ENCODE measurements around the gene SPTSSB. TPM values are rescaled to one million over a fixed set of nuclear protein-coding genes. Genes with fewer than 3 reads are reported as not detected.
A peak's percentile ranks its signal among the peaks of the same experiment; 100 is the strongest.

Gene SPTSSB
- total and polyA plus RNA-seq, 2 experiments from 2014 or later: 5.0 to 6.9 TPM

DNA sequence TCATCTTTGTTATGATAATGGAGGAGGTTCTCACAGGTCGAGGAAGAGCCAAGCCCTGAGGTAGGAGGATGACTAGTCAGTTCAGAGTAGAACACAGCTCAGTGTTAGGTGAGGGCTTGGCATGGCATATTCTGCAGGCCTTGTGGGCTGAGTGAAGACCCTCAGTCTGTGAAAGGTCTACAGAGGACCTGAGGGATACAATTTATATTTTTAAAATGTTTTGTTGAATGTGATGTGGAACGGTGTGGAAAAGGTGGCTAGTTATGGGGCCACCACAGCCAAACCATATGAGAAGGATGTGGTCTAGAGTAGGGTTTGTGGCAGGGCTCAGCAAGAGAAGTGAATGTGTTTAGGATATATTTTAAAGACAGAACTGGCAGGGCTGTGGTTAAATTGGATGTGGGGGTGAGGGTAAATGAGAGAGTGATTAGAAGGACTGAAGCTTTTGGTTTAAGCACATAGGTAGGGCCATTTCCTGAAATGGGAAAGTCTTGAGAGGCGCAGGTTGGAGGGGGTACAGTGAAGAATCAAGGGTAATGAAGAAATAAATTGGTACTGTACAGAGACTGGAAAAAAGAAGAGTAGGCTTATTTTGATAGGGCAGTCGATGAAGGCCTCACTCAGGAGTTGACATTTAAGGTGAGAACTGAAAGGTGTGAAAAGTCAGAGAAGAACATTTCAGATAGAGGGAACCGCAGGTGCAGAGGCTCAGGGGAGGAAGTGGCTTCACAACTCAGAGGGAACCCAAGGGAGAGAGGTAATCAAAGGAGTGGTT lies 60.5 kb downstream of the SPTSSB start:
- no peaks in the 10 kb centered on the region for H3K27me3 ChIP-seq
- H4K20me1 ChIP-seq (ENCODE audit: insufficient read depth, poor library complexity, severe bottlenecking): no peaks in the 10 kb centered on the region
- WGBS (ENCODE audit: low lambda C conversion rate, missing lambda C conversion rate): 87% methylated on average over 5 of the region's 5 CpGs
- no peak overlapping the region for H3K4me2 ChIP-seq
- no peak overlapping the region for H3K27ac ChIP-seq
- H3K36me3 ChIP-seq (replicated peaks; ENCODE audit: insufficient read depth, low read depth): no peaks in the 10 kb centered on the region
- H3K4me1 ChIP-seq (ENCODE audit: insufficient read depth): no peaks in the 10 kb centered on the region
- H3K4me3 ChIP-seq: no peak overlapping the region
- no peak overlapping the region for H2AFZ ChIP-seq
- no peaks in the 10 kb centered on the region for H3K9me2 ChIP-seq (replicated peaks; ENCODE audit: insufficient read depth)
- no peak for DNase-seq (ENCODE audit: low spot score)
- no peaks in the 10 kb centered on the region for H3K9me3 ChIP-seq (ENCODE audit: low read depth)
- TF ChIP-seq EZH2 (IDR thresholded peaks at IDR 0.05; ENCODE audit: borderline replicate concordance) (no peak), CTCF (IDR thresholded peaks at IDR 0.05; ENCODE audit: poor library complexity) (no peak), EZH2phosphoT487 (IDR thresholded peaks at IDR 0.05; ENCODE audit: low read depth, severe bottlenecking, unreplicated experiment) (no peak)
- no peaks in the 10 kb centered on the region for H3K79me2 ChIP-seq

DNA sequence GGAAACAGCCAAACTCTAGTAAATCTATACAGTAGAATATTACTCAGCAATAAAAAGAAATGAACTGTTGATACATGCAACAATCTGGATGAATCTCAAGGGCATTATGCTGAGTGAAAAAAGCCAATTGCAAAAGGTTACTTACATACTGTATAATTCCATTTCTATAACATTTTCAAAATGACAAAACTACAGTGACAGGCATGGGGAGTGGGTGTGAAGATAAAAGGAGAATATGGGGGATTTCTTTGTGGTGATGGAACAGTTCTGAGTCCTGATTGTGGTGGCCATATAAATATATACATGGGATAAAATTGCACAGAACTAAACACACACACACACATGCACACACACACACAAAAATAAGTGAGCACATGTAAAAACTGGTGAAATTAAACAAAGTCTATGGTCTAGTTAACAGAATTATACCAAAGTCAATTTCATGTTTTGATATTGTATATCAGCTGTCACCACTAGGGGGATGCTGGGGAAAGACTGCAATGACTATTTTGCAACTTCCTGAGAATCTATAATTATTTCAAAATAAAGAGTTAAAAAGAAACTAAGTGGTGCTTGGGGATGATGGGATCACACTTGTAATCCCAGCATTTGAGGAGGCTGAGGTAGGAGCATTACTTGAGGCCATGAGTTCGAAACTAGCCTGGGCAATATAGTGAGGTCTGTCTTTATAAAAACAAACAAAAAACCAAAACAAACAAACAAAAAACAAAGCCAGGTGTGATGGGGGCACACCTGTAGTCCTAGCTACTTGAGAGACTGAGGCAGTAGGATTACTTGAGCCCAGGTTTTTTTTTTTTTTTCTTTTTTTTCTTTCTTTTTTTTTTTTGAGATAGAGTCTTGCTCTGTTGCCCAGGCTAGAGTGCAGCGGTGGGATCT lies 66.0 kb downstream of the SPTSSB start:
- H3K4me1 ChIP-seq (ENCODE audit: insufficient read depth): no peaks in the 10 kb centered on the region
- H3K79me2 ChIP-seq: no peaks in the 10 kb centered on the region
- peak; percentile 25 for DNase-seq (ENCODE audit: low spot score)
- H3K9me2 ChIP-seq (replicated peaks; ENCODE audit: insufficient read depth): no peaks in the 10 kb centered on the region
- TF ChIP-seq CTCF (IDR thresholded peaks at IDR 0.05; ENCODE audit: poor library complexity) (peak; percentile 47), EZH2 (IDR thresholded peaks at IDR 0.05; ENCODE audit: borderline replicate concordance) (no peak), EZH2phosphoT487 (IDR thresholded peaks at IDR 0.05; ENCODE audit: low read depth, severe bottlenecking, unreplicated experiment) (no peak)
- H3K9me3 ChIP-seq (ENCODE audit: low read depth): no peaks in the 10 kb centered on the region
- no peaks in the 10 kb centered on the region for H4K20me1 ChIP-seq (ENCODE audit: insufficient read depth, poor library complexity, severe bottlenecking)
- no peaks in the 10 kb centered on the region for H3K36me3 ChIP-seq (replicated peaks; ENCODE audit: insufficient read depth, low read depth)
- no peak overlapping the region for H2AFZ ChIP-seq
- no peaks in the 10 kb centered on the region for H3K27me3 ChIP-seq
- no peak overlapping the region for H3K4me2 ChIP-seq
- WGBS (ENCODE audit: low lambda C conversion rate, missing lambda C conversion rate): 98% methylated on average over 2 of the region's 2 CpGs
- no peak overlapping the region for H3K4me3 ChIP-seq
- no peak overlapping the region for H3K27ac ChIP-seq

GRCh38 chr3:161296814-161297213 lies 74.5 kb downstream of the SPTSSB start:
- Histone ChIP-seq H3K27me3 (no peaks in the 10 kb centered on the region), H3K36me3 (replicated peaks; ENCODE audit: insufficient read depth, low read depth) (no peaks in the 10 kb centered on the region), H3K4me1 (ENCODE audit: insufficient read depth) (no peaks in the 10 kb centered on the region), H4K20me1 (ENCODE audit: insufficient read depth, poor library complexity, severe bottlenecking) (no peaks in the 10 kb centered on the region), H3K4me2 (no peak overlapping the region), H3K4me3 (no peak overlapping the region), H2AFZ (no peak overlapping the region), H3K27ac (no peak overlapping the region), H3K9me2 (replicated peaks; ENCODE audit: insufficient read depth) (no peaks in the 10 kb centered on the region), H3K79me2 (no peaks in the 10 kb centered on the region), H3K9me3 (ENCODE audit: low read depth) (no peaks in the 10 kb centered on the region)
- TF ChIP-seq EZH2phosphoT487 (IDR thresholded peaks at IDR 0.05; ENCODE audit: low read depth, severe bottlenecking, unreplicated experiment) (no peak), CTCF (IDR thresholded peaks at IDR 0.05; ENCODE audit: poor library complexity) (no peak), EZH2 (IDR thresholded peaks at IDR 0.05; ENCODE audit: borderline replicate concordance) (no peak)
- DNase-seq (ENCODE audit: low spot score): no peak
- 96% methylated on average over 3 of the region's 3 CpGs for WGBS (ENCODE audit: low lambda C conversion rate, missing lambda C conversion rate)

Measured in hepatocyte (in vitro differentiated cells).